ENCODE data around the gene ABCB9.
A peak's percentile ranks its signal among the peaks of the same experiment; 100 is the strongest.
"Not testable (repeated sequence)": the region's sequence is repeated elsewhere in the genome, so short reads cannot be mapped to it uniquely, and the experiment has no call there.

The ABCB9 gene

DNA sequence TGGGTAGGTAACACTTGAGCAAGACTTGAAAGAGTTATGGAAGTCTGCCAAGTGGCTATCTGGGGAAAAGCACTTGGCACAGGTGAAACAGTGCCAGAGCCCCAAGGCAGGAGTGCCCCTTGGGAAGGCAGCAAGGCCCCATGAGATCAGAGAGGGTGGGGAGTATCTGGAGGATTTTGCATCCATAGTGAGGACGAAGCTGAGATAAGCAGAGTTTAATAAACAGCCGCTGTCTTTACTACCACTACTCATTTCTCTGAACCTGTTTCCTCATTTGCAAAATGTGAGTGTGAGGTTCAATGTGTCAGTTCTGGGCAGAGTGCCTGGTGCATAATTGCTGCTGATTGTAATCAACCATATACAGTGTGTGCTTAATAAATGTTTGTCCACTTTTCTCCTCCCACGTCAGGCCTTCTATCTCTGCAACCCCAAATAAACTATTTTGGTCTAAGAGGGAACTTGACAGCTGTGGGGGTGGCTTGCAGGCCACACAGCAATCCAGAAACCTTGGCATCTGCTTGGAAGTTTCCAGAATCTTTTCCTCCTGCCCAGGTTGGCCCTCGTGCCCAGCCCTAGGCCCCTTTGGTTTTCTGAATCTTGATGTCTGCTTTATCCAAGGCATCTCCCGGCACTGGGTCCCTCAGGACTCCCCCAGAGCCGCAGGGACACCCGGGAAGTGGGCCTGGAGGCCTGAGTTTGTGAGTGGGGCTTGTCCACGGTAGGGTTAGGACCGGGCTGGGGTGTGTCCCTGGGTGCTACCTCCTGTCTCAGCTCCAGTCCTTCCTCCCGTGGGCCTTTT is 4.5 kb downstream of the ABCB9 start:
- no peak for DNase-seq

DNA sequence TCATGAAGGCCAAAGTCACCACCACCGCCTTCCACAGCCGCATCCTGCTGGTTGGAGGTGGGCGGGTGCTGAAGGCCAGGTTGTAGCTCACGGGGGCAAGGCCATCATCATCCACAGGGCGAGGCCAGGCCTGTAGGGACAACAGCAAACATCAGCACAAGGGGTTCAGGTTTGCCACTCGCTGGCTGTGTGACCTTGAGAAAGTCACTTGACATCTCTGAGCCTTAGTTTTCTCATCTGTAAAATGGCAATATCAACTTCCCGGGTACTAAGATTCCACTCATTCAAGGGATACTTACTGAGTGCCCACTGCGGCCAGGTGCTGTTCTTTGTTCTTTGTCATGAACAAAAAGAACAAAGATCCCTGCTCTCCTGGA is 6.1 kb downstream of the ABCB9 start:
- no peak for DNase-seq

DNA sequence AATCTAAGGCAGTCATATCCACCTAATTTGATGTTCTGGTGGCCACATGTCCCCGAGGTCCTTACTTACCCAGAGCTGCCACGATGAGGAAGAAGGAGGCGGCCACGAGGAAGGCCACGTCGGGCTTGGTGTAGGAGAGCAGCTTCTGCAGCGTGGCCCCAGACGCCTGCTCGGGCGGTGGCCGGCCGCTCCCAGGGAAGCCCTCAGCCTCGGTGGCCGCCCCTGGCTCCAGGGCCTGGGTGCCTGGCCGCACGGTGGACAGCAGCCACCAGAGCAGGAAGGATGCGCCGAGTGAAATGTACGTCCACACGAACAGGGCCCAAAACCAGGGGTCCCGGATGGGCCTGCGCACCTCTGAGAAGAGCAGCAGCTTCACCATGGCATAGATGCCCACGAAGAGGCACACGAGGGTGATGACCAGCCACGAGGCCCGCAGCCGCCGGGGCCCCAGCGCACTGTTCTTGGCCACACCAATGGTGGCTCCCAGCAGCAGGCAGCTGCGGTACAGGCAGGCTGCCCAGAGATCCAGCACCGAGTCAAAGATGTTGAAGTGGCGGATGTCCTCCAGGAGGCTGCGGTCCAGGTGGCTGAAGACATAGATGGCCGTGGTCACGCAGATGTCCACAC is 6.6 kb downstream of the ABCB9 start:
- DNase-seq = no peak

DNA sequence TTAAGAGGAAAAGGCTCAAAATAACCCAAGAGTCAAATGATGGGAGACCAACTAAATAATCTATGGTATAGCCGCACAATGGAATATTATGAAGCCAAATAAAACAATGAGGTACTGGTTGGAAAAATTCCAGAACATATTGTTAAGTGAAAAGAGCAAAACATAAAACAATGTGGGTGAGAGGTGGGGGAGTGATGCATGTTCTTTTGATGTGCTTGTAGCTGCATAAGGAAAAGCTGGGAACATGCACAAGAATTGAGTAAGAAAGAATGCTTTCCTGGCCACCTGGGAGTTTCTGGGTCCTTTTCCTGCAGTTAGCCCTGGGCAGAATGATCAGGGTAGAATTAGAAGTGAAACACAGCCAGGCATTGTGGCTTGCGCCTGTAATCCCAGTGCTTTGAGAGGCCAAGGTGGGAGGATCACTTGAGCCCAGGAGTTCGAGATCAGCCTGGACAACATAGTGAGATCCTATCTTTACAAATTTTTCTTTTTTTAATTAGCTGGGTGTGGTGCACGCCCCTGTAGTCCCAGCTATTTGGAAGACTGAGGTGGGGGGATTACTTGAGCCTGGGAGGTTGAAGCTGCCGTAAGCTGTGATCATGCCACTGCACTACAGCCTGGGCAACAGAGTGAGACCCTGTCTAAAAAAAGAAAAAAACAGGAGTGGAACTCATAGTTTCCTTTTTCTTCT is 7.9 kb downstream of the ABCB9 start:
- no peak for DNase-seq

DNA sequence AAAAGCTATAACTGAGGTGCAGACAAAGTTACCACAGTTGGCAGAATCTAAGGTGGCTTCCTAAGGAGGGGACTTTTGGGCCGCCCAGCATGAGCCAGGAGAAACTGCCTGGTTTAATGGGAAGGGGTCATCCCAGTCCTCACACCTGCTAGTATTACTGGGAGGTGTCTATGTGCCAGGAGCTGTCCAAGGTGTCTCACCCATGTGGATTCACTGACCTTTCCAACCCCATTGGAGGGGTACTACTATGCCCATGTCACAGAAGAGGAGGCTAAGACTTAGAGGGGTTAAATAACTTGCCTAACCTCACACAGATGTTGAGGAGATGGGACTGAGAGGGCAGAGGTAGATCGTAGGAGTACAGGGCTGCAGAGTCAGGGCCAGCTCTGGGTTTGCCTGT is 10.2 kb downstream of the ABCB9 start:
- DNase-seq = no peak

DNA sequence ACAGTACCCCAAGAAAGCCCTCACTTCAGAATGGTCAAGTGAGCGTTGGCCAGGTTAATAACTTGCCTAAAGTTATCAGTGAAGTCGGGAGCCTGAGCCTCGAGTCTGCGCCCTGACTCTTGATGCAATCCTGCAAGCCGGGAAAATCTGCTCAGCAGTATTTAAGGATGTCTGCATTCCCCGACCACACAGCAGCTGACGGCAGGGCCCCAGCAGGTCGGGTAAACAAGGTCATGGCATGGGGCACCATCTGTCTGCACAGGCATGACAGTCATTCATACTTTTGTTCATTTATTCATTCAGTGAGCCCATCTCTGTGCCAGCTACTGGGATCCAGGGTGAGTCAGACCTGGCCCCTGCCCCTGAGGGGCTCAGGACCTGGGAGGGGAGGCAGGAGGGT is 11.1 kb downstream of the ABCB9 start:
- no peak for DNase-seq

DNA sequence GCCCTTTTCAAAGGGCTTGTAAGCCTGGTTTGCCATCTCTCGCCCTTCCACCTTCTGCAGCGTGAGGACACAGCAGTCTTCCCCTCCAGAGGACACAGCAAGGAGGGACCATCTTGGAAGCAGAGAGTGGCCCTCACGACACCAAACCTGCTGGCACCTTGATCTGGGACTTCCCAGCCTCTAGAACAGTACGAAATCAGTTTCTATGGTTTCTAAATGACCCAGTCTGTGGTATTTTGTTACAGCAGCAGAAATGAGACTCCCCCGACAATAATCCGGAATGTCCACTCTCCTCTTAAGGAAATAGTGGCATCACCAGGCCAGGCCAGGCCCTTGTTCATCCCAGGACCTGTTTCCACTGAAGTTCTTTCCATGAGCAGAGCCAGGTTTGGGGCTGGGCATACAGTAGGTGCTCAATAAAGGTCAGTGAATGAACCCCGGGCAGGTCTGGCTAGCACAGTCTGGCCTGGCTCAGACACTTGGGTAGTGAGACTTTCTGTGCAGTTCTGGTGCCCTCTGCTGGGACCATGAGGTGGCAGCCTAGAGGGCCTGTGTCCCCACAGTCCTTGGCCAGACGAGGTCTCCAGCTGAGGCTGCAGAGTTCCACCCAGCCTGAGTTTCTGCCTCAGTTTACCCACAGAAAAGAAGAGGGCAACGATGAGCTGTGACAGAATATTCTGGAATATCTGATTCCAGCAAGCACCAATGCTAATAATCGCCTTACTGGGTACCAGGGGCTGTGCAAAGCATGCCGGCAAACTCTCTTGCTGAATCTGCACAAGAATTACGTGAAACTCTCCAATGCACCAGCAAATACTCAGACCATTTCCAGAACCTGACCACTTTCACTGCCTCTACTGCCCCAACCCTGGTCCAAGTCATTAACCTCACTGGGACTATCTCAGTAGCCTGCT is 14.0 kb downstream of the ABCB9 start:
- DNase-seq = peak; percentile 63

DNA sequence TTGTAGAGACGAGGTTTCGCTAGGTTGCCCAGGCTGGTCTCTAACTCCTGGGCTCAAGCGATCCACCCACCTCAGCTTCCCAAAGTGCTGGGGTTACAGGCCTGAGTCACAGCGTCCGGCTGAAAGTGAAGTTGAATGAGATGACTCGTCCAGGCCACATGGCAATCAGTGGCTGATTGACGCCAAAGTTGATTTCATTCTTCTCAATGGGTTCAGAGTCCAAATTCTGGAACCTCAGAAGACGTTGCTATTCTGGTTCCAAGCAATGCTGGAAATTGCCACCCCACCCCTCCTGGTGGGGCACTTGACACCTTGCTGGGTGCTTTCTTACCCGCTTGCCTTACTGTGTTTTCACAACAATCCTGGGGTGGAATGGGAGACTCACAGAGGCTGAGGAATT is 14.9 kb downstream of the ABCB9 start:
- no peak for DNase-seq

DNA sequence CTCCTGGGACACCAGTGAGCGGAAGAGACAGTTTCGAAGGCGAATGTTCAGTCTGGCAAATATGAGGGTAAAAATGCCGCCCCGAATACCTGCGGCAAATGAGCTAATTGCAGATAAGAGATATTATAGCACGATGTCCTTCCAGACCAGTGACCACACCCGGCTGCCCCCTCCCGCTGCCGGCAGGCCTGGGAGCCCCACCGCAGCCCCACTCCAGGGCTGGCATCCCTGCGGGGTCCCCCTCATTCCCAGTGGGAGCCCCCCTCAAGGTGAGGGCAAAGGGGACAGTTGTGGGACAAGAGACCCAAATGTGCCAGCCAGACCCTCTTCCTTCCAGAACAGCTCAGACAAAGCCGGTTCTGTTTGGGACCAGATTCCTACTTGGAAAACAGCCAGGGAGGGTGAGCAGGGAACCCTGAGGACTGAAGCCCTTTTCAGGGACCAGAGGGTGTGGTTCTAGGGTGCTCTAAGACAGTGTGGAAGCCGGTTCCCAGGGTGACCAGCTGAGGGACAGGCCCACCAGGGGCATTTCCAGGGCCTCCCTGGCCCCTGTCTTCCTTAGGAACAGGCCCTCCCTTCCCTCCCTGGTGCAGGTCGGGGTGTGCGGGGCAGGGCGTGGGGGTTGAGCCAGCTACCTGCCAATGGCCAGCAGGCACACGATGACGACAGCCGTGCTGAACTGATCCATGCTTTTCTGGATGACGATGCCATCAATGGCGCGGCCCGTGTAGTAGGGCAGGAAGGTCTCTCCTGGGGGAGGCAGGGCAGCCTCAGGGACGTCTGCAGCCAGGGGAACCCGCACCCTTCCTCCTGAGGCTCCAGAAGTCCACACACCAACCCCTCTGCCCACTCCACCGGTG is 16.2 kb downstream of the ABCB9 start:
- no peak for DNase-seq

DNA sequence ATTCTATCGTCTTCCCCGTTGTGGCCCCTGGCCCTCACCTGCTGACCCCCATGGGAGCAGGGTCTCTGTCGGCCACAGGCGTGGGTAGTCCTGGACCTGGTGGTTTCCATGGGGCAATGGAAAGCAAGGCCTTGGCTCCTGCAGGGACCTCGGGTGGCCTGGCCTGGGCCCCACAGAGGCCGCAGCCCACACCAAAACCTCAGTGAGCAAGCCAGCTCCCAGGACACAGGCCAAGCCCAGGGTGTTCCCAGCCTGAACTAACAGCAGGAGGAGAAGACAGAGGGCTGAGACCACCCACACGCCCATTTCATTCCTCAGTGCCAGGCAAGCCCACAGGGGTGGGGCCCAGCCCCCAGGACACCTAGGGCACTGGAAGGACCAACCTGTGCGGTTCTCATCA is 16.9 kb downstream of the ABCB9 start:
- DNase-seq = no peak

DNA sequence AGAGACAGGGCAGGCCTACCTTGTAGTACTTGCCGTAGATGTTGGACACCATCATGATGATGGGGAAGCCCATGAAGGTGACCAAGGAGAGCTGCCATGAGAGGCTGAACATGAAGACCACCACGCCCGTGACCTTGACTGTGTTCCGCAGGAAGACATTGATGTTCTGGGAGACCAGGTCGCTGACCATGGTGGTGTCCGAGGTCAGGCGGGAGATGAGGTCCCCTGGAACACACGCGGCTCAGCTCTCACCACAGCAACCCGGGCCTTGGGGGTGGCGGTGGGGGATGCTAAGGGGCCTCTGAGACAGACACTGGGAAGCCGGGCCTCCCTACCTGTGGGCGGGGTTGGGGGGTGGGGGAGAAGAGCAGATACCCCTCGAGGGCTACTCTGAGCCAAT is 17.7 kb downstream of the ABCB9 start:
- no peak for DNase-seq

DNA sequence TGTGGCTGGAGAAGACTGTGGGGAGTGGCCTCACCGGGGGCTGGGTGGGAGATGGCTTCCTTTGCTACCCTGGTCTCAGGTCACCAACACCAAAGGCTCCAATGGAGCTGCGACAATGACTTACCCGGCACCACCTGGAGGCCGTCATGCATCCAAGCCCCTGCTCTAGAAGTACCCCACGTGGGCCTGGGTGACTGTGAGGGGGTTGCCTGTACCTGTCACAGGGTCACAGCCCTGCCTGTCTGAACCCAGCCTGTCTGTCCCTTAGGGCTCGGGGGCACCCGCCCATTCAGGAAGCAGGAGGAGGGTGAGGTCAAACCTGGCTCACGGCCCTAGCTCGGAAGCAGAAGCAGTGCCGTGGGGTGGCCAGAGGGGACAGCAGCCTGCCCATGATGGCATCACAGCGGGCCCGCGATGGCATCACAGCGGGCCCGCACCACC is 18.9 kb downstream of the ABCB9 start:
- DNase-seq = no peak

DNA sequence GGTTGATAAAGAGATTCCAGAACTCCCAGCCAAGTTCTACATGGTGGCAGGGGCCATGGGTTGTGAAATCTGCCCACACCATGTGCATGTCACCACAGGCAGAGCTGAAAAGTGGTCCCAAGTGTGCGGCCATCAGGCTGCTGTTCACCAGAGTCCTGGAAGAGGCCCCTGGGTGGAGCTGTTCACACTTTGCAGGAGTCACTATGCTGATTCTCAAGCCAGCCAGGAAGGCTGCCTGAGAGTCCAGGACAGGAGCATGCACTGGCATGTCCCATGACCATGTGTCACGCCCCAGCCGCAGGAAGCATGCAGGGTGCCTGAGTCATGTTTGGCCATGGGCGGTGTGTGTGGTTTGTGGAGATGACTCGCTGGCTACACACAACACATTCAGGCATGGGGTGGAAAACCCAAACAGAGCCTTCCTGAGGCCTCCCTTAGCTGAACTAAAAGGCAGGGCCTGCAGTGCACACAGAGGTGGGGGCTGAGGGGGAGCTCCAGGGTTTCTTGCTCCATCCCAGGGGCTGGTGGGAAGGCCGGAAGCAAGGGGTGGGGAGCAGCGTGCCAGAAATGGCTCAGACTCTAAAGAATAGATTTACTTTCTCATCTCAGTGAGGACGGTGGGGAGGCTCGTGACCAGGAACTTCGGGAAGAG is 19.4 kb downstream of the ABCB9 start:
- DNase-seq = peak; percentile 17

DNA sequence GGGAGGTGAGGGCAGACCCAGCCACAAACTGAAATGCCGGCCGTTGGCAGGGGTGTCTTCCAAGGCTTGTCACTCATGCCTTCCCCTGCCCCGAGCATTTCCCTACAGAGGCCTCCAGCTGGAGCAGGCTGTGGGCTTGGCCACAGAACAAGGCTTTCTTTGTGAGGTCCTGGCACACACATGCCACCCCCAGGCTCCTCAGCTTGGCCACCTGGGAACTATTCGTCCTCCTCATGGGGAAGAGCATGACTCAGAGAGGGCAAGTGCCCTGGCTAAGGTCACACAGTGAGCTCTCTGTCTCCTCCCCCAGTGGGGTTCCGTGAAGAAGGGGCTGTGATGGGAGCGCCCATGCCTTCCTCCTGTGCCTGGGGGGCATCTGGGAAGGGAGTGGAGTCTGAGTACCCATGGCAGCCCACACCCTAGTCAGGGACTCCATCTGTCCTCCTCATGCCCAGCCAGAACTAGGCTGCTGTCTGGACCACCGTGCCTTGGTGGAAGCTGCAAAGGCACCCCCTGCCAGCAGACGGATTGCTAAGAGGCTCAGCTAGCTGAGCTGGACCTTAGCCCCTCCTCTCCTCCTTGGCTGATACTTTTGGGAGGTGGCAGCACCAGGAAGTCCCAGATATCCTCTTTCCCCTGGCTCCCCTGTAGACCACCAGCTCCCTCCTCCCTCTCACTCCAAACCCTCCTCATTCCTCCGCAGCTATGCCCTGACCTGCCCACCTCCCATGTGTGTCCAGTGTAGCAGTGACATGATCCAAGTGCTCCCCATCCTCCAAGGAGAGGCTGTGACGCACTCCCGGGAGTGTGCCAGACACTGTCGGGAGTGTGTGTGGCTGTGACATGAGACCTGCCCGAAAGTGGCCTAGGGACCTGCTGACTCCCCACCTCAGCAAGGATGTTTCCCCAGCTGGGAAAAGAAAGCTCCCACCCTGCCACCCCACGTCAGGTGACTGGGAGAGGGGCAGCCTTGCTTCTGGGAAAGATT is 21.4 kb downstream of the ABCB9 start:
- DNase-seq = no peak

DNA sequence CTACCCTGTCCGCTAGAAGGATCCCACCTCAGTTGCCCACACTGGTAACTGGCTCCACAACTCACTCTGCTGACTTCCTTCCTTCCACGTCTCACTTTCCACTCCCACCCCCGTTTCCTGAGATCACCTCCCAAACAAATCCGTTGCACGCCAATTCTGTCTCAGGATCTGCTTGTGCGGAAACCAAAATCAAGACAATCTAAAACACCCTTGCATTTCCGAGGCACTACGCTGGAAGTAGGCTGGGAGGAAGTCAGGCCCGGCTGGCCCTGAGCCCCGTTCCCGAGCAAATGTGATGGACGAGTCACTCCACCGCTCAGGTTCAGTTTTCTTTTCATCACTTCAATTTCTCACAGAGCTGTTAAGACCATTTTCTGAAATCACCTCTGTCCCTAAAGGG is 23.1 kb downstream of the ABCB9 start:
- DNase-seq = no peak

DNA sequence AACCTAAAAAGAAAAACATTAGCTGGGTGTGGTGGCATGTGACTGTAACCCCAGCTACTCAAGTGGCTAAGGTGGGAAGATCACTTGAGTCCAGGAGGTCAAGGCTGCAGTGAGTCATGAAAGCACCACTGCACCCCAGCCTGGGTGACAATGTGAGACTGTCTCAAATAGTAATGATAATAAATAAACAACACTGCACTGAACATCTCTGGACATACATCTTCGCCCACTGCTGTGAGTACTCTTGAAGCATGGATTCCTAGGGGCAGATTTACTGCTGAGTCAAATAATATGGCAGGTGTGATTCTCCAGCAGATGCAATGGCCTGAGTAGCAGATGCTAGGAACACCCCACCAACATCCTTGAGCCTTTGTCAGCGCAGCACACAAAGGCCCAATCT is 23.6 kb downstream of the ABCB9 start:
- DNase-seq = no peak

DNA sequence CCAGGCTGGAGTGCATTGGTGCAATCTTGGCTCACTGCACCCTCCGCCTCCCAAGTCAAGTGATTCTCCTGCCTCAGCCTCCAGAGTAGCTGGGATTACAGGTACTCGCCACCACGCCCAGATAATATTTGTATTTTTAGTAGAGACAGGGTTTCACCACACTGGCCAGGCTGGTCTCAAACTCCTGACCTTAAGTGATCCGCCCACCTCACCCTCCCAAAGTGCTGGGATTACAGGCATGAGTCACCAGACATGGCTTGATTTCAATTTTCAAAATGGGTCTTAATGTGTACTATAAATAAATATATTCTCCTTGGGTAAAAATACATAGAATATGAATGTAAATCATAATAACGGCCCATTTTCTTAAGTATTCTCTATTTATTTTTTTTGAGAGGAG is 24.9 kb downstream of the ABCB9 start:
- not testable (repeated sequence) for DNase-seq

DNA sequence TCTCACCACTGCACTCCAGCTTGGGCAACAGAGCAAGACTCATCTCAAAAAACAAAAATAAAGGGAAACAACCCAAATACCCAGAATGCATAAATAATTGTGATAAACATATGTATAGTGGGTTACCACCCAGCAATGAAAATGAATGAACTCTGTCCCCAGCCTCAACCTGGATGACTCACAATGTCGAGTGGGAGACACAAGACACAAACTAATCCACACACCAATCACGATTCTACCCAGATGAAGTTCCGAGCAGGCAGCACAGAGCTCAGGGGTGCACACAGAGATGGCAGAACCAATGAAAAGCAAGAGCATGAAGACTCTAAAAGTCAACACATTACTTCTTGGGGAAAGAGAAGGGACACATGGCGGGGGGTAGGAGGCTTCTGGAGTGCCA is 27.1 kb downstream of the ABCB9 start:
- DNase-seq = no peak

DNA sequence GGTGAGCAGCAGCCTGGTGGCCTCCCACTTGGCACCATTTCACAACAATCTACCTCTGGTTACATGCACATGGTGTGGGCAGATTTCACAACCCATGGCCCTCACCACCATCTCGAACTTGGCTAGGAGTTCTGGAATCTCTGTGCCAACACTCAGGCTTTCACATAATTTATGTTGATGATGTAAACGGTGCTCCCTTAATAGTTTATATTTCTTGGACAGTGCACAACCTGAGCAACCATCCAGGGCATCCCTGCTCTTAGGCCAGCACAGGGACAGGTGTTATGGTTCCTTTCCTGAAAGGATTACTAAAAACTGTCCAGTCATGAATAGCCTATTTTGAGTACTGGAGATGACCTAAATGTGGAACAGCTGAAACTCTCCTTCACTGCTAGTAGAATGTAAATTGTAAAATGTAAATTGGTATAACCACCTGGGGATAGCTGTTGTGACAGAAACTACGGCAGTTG is 28.6 kb downstream of the ABCB9 start:
- DNase-seq = no peak

DNA sequence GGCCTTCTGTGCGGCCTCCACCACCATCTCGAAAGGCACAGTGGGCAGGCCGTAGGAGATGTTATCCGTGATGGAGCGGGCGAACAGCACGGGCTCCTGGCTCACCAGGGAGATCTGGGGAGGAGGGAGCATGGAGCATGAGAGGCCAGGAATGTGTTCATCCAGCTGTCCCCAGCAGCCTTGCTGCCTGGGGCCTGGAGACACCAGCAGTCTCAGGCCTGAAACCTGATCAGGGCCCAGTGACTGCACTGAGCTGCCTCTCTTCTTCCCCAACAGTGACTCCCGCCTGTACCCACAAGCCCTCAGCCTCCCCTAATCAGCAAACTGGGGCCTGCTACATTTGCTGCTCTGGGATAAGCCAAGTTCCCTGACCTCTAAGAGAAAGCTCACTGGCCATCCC is 30.9 kb downstream of the ABCB9 start:
- DNase-seq = no peak

Measured in central memory CD4-positive, alpha-beta T cell (primary cell).